GM12878 (cell line): ENCODE measurements around the gene GNAL. TPM values are rescaled to one million over a fixed set of nuclear protein-coding genes. Genes with fewer than 3 reads are reported as not detected.

Experiments
- ATAC-seq: fragments of 200-7000 bp; cut with Tn5 transposase; 3 replicates; pipeline ENCODE4 v1.9.1; 2020; ENCODE audit warnings: mild to moderate bottlenecking, moderate library complexity
- BruUV-seq: library from RNA; stranded (reverse); fragments of 400-500 nt; replicated peaks from 2 replicates; lab custom pipeline; 2021; lab: Mats Ljungman, UMichigan
- CTCF ChIA-PET: fragments of 300-600 bp; sonication (Branson Sonifier 250); formaldehyde crosslinking; extraction: SDS; loops from one replicate; lab custom pipeline; 2021; ENCODE audit warnings: inconsistent platforms; lab: Yijun Ruan, JAX
- POLR2A ChIA-PET: fragments of 350-600 bp; formaldehyde crosslinking; extraction: SDS; loops from one replicate; lab custom pipeline; 2021; ENCODE audit warnings: inconsistent platforms; lab: Charles Lee
- RAD21 ChIA-PET: fragments of 300-600 bp; sonication (Branson Sonifier 250); formaldehyde crosslinking; loops from one replicate; lab custom pipeline; 2023; ENCODE audit warnings: antibody characterized with exemption; ENCODE audit not compliant: unreplicated experiment; lab: Charles Lee
- SMC1A ChIA-PET: fragments of 300-600 bp; sonication (Branson Sonifier 250); formaldehyde crosslinking; loops from one replicate; lab custom pipeline; 2023; ENCODE audit not compliant: unreplicated experiment, uncharacterized antibody; lab: Charles Lee
- DNase-seq: peaks from one replicate; pipeline ENCODE4 v3.0.0-alpha.2; 2011; ENCODE audit warnings: low read depth, low spot score
- FAIRE-seq: peaks from 3 replicates; lab custom pipeline; 2011; peaks lifted over from hg19 to GRCh38; lab: Jason Lieb, UNC
- H2AFZ ChIP-seq: 2 replicates; pipeline ENCODE4 v1.6.0; 2011; ENCODE audit warnings: low read depth, low read length, control low read depth; ENCODE audit not compliant: control insufficient read depth
- H3K27ac ChIP-seq: 2 replicates; pipeline ENCODE4 v1.5.1; 2011; ENCODE audit warnings: control low read depth; ENCODE audit not compliant: control insufficient read depth, insufficient read depth
- H3K27me3 ChIP-seq, 2 experiments: replicated peaks in 1 of 2; 2 replicates each; pipeline versions ENCODE4 v1.6.0 to v1.6.1; 2011; ENCODE audit warnings: low read length in 1 of 2; ENCODE audit not compliant: control insufficient read depth in 2 of 2, insufficient read depth in 2 of 2
- H3K36me3 ChIP-seq, 2 experiments: 2 replicates each; pipeline ENCODE4 v1.5.1; 2011; ENCODE audit warnings: low read length in 1 of 2; ENCODE audit not compliant: control insufficient read depth in 2 of 2, insufficient read depth in 2 of 2
- H3K4me1 ChIP-seq: 2 replicates; pipeline ENCODE4 v1.6.1; 2011; ENCODE audit warnings: mild to moderate bottlenecking, low read length, moderate library complexity, mixed read lengths; ENCODE audit not compliant: control insufficient read depth, insufficient read depth
- H3K4me2 ChIP-seq: 2 replicates; pipeline ENCODE4 v1.6.0; 2011; ENCODE audit warnings: control low read depth; ENCODE audit not compliant: control insufficient read depth, insufficient read depth
- H3K4me3 ChIP-seq: fragments of 200-600 bp; sonication (generic); 2 replicates; pipeline ENCODE4 v1.5.1; 2016
- H3K79me2 ChIP-seq: 2 replicates; pipeline ENCODE4 v1.6.0; 2011; ENCODE audit warnings: low read length; ENCODE audit not compliant: control insufficient read depth, insufficient read depth
- H3K9ac ChIP-seq: 2 replicates; pipeline ENCODE4 v1.8.0; 2011; ENCODE audit warnings: low read length, control low read depth, mixed read lengths; ENCODE audit not compliant: control insufficient read depth, insufficient read depth
- H3K9me3 ChIP-seq: replicated peaks from 3 replicates; pipeline ENCODE4 v1.5.1; 2011; ENCODE audit warnings: mild to moderate bottlenecking, low read length; ENCODE audit not compliant: control insufficient read depth, insufficient read depth
- H4K20me1 ChIP-seq: 2 replicates; pipeline ENCODE4 v1.6.0; 2011; ENCODE audit not compliant: control insufficient read depth, insufficient read depth
- EGR1 ChIP-seq, 2 experiments: IDR thresholded peaks; 1 replicate in 1 of 2; 2 replicates in 1 of 2; pipeline ENCODE4 v1.6.1; 2011 to 2012; ENCODE audit warnings: low read depth in 2 of 2, low read length in 2 of 2, borderline replicate concordance in 1 of 2, mild to moderate bottlenecking in 1 of 2, moderate library complexity in 1 of 2
- NFXL1 ChIP-seq: fragments of 450-650 bp; IDR thresholded peaks from 2 replicates; pipeline ENCODE4 v1.6.1; 2017; ENCODE audit warnings: antibody characterized with exemption, mild to moderate bottlenecking, borderline replicate concordance
- PAX8 ChIP-seq: fragments of 450-650 bp; IDR thresholded peaks from 2 replicates; pipeline ENCODE4 v1.6.1; 2017; ENCODE audit warnings: mild to moderate bottlenecking, moderate library complexity
- RAD21 ChIP-seq: IDR thresholded peaks from 2 replicates; pipeline ENCODE4 v1.6.1; 2011; ENCODE audit warnings: mild to moderate bottlenecking, low read depth, low read length, moderate library complexity; ENCODE audit not compliant: insufficient read depth
- SMC3 ChIP-seq: IDR thresholded peaks from 2 replicates; pipeline ENCODE4 v1.6.1; 2011; ENCODE audit warnings: low read length, improper control_type of control experiment, borderline replicate concordance
- TBL1XR1 ChIP-seq: IDR thresholded peaks from 2 replicates; pipeline ENCODE4 v1.6.1; 2012; ENCODE audit warnings: low read depth, low read length, improper control_type of control experiment
- WGBS: methylation state at CpG from one replicate; pipeline ENCODE4 v1.1.6; 2016; ENCODE audit warnings: low lambda C conversion rate; ENCODE audit not compliant: insufficient replicate concordance, insufficient coverage; ENCODE audit errors: missing lambda C conversion rate; 5-methylcytosine and 5-hydroxymethylcytosine counted together
- in situ Hi-C: fragments of 300-500 bp; cut with MboI; formaldehyde crosslinking; loops from 9 replicates; pipeline ENCODE4 v1.14.3; 2018; ENCODE audit warnings: mixed read lengths
- intact Hi-C: fragments of 100-400 bp; cut with micrococcal nuclease; formaldehyde crosslinking; loops from one replicate; pipeline ENCODE4 v1.14.2; 2022; ENCODE audit not compliant: unreplicated experiment
- polyA plus RNA-seq, 11 experiments: library from polyadenylated mRNA; depleted of rRNA in 4 of 11; unstranded in 6 of 11; stranded (reverse) in 5 of 11; fragments of >200 nt; fragmentation: Nextera tagmentation in 4 of 11; fragmentation: Illumina TruSeq in 1 of 11; extraction: Ambion mirVana in 4 of 11; extraction: Trizol in 1 of 11; gene quantifications; 1 replicate in 1 of 11; 2 replicates in 10 of 11; pipeline versions ENCODE4 v1.2.1 to v1.2.3, GENCODE V29; 2011 to 2016; ENCODE audit warnings: inconsistent platforms in 2 of 11, missing spikeins in 2 of 11, low read depth in 1 of 11
- total RNA-seq, 4 experiments: library from RNA; depleted of rRNA in 3 of 4; stranded (reverse); fragments of >200 nt in 3 of 4; fragmentation: Illumina TruSeq in 1 of 4; extraction: Trizol in 1 of 4; gene quantifications; 2 replicates each; pipeline versions ENCODE4 v1.2.1 to v1.2.3, GENCODE V29; 2013 to 2021
- TF ChIP-seq, protein P1 (sequence below): fragments of 450-650 bp; IDR thresholded peaks from 2 replicates; pipeline ENCODE4 v1.6.1; 2016; ENCODE audit warnings: mild to moderate bottlenecking, moderate library complexity, borderline replicate concordance
- TF ChIP-seq, protein P2 (sequence below): IDR thresholded peaks from 2 replicates; pipeline ENCODE4 v1.6.1; 2011; ENCODE audit warnings: borderline replicate concordance, low read depth, mild to moderate bottlenecking, moderate library complexity, mixed read lengths, low read length; ENCODE audit not compliant: insufficient read depth; ENCODE audit errors: extremely low read length
- TF ChIP-seq, protein P3 (sequence below), 3 experiments: IDR thresholded peaks in 2 of 3; conservative IDR thresholded peaks in 1 of 3; 2 replicates each; pipeline ENCODE4 v1.5.1; 2011; ENCODE audit warnings: low read depth in 3 of 3, low read length in 3 of 3, mild to moderate bottlenecking in 3 of 3, control low read depth in 2 of 3, moderate library complexity in 2 of 3, inconsistent platforms in 1 of 3, mixed read lengths in 1 of 3; ENCODE audit not compliant: control insufficient read depth in 2 of 3, insufficient read depth in 1 of 3; ENCODE audit errors: extremely low read depth in 1 of 3
- TF ChIP-seq, protein P4 (sequence below): IDR thresholded peaks from 2 replicates; pipeline ENCODE4 v1.6.1; 2012; ENCODE audit warnings: low read length, inconsistent platforms

The GNAL gene
- total and polyA plus RNA-seq, 10 of the 15 experiments (the other 5 are each of a cell fraction or from before 2014, with no cell fraction given) = 0.02 to 0.39 (median 0.05) TPM; not detected in 5

DNA sequence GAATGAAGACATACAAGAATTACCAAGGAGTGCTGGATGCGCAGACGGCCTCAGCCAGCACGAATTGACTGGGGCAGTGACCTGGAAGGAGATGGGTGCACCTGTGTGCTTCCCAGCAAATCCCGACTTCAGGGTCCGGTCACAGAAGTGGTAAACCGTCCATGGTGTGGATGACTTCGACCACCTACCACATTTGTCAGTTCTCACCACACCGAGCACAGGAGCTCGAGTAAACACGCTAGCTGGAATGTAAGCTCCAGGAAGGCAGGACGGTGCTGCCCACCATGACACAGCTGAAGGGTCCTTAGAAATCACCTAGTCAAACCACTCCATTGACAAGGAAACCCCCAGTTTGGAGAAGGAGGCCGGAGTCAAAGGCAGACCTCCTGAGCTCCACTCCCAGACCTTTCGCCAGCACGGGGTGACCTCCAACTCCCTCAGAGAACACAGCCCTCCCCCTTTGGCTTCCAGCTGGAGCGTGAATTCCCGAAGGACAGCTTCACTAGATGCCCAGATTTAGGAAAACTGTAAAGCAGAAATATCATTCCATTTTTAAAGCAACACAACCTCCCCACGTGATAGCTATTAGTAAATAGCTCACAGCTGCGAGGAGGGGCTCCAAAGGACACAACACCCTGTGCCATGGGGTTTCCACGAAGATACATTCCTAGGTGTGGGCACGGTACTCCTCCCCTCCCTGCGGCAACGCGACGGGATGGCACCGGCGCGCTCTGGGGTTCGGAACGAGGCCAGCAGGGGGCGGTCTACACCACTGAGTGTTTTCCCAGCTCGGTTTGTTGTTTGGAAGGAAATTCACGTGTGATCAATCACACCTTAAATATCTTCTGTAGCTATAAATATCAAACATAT is 34.1 kb upstream of the GNAL start:
- SMC1A ChIA-PET = interaction anchor here (1.1 to 1.3 kb wide), 3 partner anchors 73 to 89 kb away, joined by 3 to 4 read pairs (median 3); no protein-coding TSS in a partner anchor
- no peak overlapping the region for H2AFZ ChIP-seq
- no peaks in the 10 kb centered on the region for H4K20me1 ChIP-seq
- BruUV-seq = no TSS peak
- peaks cover 2% of the 10 kb centered on the region in 2 experiments; a peak in 2 of 4 replicates for H3K27me3 ChIP-seq
- no peaks in the 10 kb centered on the region for H3K79me2 ChIP-seq
- ATAC-seq = peak; percentile 80
- no peak overlapping the region for H3K4me3 ChIP-seq
- no peaks in the 10 kb centered on the region for H3K9me3 ChIP-seq
- no peak overlapping the region for H3K4me2 ChIP-seq
- H3K27ac ChIP-seq = no peak overlapping the region
- intact Hi-C loops = loop anchor here (2.0 to 5.0 kb wide), 3 partner anchors 72 to 384 kb away; no protein-coding TSS in a partner anchor
- 20% methylated on average over 31 of the region's 32 CpGs for WGBS
- in situ Hi-C loops = no loop called here
- no peaks in the 10 kb centered on the region for H3K4me1 ChIP-seq
- RAD21 ChIA-PET = interaction anchor here (1.2 to 2.6 kb wide), 3 partner anchors 87 to 340 kb away, joined by 3 to 12 read pairs (median 4); no protein-coding TSS in a partner anchor
- H3K36me3 ChIP-seq = no peaks in the 10 kb centered on the region
- FAIRE-seq = peak; percentile 7
- CTCF ChIA-PET = interaction anchor here (0.6 to 3.6 kb wide), 21 partner anchors 11 to 582 kb away, joined by 3 to 19 read pairs (median 4); no protein-coding TSS in a partner anchor
- DNase-seq = no peak
- no peak overlapping the region for H3K9ac ChIP-seq
- POLR2A ChIA-PET = no interaction called here
- TF ChIP-seq, protein P1, sequence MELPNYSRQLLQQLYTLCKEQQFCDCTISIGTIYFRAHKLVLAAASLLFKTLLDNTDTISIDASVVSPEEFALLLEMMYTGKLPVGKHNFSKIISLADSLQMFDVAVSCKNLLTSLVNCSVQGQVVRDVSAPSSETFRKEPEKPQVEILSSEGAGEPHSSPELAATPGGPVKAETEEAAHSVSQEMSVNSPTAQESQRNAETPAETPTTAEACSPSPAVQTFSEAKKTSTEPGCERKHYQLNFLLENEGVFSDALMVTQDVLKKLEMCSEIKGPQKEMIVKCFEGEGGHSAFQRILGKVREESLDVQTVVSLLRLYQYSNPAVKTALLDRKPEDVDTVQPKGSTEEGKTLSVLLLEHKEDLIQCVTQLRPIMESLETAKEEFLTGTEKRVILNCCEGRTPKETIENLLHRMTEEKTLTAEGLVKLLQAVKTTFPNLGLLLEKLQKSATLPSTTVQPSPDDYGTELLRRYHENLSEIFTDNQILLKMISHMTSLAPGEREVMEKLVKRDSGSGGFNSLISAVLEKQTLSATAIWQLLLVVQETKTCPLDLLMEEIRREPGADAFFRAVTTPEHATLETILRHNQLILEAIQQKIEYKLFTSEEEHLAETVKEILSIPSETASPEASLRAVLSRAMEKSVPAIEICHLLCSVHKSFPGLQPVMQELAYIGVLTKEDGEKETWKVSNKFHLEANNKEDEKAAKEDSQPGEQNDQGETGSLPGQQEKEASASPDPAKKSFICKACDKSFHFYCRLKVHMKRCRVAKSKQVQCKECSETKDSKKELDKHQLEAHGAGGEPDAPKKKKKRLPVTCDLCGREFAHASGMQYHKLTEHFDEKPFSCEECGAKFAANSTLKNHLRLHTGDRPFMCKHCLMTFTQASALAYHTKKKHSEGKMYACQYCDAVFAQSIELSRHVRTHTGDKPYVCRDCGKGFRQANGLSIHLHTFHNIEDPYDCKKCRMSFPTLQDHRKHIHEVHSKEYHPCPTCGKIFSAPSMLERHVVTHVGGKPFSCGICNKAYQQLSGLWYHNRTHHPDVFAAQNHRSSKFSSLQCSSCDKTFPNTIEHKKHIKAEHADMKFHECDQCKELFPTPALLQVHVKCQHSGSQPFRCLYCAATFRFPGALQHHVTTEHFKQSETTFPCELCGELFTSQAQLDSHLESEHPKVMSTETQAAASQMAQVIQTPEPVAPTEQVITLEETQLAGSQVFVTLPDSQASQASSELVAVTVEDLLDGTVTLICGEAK = no peak
- TF ChIP-seq, protein P2, sequence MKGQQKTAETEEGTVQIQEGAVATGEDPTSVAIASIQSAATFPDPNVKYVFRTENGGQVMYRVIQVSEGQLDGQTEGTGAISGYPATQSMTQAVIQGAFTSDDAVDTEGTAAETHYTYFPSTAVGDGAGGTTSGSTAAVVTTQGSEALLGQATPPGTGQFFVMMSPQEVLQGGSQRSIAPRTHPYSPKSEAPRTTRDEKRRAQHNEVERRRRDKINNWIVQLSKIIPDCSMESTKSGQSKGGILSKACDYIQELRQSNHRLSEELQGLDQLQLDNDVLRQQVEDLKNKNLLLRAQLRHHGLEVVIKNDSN = no peak
- TF ChIP-seq SMC3 (peak; percentile 56), EGR1 (IDR thresholded peaks at IDR 0.05; ENCODE audit: borderline replicate concordance in 1 of 2, low read depth in 2 of 2, low read length in 2 of 2) (no peak), NFXL1 (no peak), PAX8 (no peak), TBL1XR1 (no peak), RAD21 (peak; percentile 71)
- TF ChIP-seq, protein P3, sequence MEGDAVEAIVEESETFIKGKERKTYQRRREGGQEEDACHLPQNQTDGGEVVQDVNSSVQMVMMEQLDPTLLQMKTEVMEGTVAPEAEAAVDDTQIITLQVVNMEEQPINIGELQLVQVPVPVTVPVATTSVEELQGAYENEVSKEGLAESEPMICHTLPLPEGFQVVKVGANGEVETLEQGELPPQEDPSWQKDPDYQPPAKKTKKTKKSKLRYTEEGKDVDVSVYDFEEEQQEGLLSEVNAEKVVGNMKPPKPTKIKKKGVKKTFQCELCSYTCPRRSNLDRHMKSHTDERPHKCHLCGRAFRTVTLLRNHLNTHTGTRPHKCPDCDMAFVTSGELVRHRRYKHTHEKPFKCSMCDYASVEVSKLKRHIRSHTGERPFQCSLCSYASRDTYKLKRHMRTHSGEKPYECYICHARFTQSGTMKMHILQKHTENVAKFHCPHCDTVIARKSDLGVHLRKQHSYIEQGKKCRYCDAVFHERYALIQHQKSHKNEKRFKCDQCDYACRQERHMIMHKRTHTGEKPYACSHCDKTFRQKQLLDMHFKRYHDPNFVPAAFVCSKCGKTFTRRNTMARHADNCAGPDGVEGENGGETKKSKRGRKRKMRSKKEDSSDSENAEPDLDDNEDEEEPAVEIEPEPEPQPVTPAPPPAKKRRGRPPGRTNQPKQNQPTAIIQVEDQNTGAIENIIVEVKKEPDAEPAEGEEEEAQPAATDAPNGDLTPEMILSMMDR (IDR thresholded peaks at IDR 0.05 in 2 of 3, conservative IDR thresholded peaks at IDR 0.05 in 1 of 3; ENCODE audit: control insufficient read depth in 2 of 3, extremely low read depth in 1 of 3, insufficient read depth in 1 of 3, low read depth in 3 of 3, low read length in 3 of 3) = peak; percentile 66 to 79 (median 71)
- TF ChIP-seq, protein P4, sequence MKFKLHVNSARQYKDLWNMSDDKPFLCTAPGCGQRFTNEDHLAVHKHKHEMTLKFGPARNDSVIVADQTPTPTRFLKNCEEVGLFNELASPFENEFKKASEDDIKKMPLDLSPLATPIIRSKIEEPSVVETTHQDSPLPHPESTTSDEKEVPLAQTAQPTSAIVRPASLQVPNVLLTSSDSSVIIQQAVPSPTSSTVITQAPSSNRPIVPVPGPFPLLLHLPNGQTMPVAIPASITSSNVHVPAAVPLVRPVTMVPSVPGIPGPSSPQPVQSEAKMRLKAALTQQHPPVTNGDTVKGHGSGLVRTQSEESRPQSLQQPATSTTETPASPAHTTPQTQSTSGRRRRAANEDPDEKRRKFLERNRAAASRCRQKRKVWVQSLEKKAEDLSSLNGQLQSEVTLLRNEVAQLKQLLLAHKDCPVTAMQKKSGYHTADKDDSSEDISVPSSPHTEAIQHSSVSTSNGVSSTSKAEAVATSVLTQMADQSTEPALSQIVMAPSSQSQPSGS = no peak
